SU-DHL-6 (cell line): ENCODE measurements around the gene FHL5.

Experiments
- CTCF ChIP-seq: fragments of 200-600 bp; sonication (generic); IDR thresholded peaks from one replicate; pipeline ENCODE4 v1.5.1; 2017; ENCODE audit warnings: antibody characterized with exemption, mild to moderate bottlenecking, low read length, moderate library complexity; ENCODE audit not compliant: insufficient read depth, poor library complexity, severe bottlenecking
- EZH2phosphoT487 ChIP-seq: fragments of 200-600 bp; sonication (generic), shearing (Covaris generic); conservative IDR thresholded peaks from 2 replicates; pipeline ENCODE4 v1.6.1; 2018; ENCODE audit warnings: mild to moderate bottlenecking, antibody characterized with exemption, low read length, moderate library complexity, mixed read lengths

- TF ChIP-seq CTCF (no peak), EZH2phosphoT487 (no peak)
These were observed 19.1 kb downstream of the FHL5 start for GRCh38 chr6:96582021-96582420.
